SK-N-MC (cell line): Measurements from ENCODE around the gene PRKG1.

Experiments
- EZH2 ChIP-seq: fragments of 200-600 bp; sonication (generic); IDR thresholded peaks from one replicate; pipeline ENCODE4 v1.6.1; 2017; ENCODE audit warnings: antibody characterized with exemption
- POLR2AphosphoS5 ChIP-seq: IDR thresholded peaks from 2 replicates; pipeline ENCODE4 v1.6.1; 2012; ENCODE audit warnings: mild to moderate bottlenecking, low read depth, low read length, borderline replicate concordance

- TF ChIP-seq POLR2AphosphoS5 (no peak), EZH2 (no peak)
Measured at GRCh38 chr10:51228714-51229100, 154.4 kb downstream of the PRKG1 start.
